NCI-H128 (cell line): ENCODE data around the gene FAM184A.
"Not testable (repeated sequence)": the region's sequence is repeated elsewhere in the genome, so short reads cannot be mapped to it uniquely, and the experiment has no call there.

Experiments used
- DNase-seq: peaks from one replicate; lab custom pipeline; 2025; ENCODE audit not compliant: unreplicated experiment; lab: John Stamatoyannopoulos, UW

The FAM184A gene

GRCh38 chr6:119078376-119079282 is at the start of gene FAM184A:
TSS of gene FAM184A (minus strand) at chr6:119078664. CDS start at chr6:119078299, 365 bp downstream.
- DNase-seq: peak; percentile 39

GRCh38 chr6:119127627-119128026 is 49.2 kb upstream of the FAM184A start:
- no peak for DNase-seq

DNA sequence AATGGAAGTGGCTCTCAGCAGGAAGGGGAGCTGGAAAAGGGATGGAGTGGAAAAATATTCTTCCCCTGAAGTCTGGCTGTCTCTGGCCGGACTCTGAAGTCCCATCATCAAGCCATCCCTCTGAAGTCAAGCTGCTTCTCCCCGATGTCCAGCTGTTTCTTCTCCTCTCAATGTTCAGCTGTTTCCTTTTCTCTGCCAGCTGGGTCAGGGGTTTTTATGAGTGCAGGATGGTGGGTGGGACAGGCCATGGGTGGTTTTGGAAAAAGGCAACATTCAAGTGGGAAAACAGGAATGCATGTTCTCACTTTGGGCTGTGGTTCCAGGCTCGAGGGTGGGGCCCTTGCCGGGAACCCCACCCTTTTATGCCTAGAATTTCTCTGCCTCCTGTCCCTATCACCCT is 48.4 kb upstream of the FAM184A start:
- DNase-seq: no peak

GRCh38 chr6:119126140-119126539 is 47.7 kb upstream of the FAM184A start:
- no peak for DNase-seq

- no peak for DNase-seq
Observed at GRCh38 chr6:119125576-119125975, 47.1 kb upstream of the FAM184A start.

DNA sequence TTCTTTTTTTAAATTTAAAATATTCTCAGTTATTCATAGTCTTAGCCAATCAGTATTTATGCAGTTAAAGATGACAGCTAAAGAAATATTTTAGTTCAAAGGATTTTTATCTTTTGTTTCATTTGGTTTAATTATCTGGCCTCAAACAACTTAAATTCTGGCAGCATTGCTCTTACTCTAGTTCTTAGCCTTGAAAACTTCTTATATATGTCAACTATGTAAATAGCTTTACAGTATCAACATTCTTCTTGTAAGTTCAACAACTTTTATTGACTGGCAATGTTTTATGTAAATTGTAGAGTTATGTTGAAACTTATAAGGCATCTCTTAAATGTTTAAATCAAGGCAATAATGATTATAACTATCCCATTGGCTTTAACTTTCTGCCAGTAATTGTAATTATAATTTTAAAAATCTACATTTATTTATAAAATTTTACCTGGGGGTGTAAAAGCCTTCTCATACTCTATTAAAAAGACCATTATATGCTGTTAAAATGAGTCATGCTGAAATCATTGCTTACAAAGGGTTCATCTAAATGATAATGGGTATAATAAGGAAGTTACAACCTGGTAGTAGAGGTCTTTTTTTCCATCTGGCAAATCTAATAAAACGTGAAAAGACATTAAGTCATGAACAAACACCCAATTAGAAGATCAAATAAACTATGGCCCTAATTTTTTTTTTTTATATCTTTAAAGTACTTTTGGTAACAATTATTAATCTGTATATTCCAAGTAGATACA is 45.8 kb upstream of the FAM184A start:
- no peak for DNase-seq

DNA sequence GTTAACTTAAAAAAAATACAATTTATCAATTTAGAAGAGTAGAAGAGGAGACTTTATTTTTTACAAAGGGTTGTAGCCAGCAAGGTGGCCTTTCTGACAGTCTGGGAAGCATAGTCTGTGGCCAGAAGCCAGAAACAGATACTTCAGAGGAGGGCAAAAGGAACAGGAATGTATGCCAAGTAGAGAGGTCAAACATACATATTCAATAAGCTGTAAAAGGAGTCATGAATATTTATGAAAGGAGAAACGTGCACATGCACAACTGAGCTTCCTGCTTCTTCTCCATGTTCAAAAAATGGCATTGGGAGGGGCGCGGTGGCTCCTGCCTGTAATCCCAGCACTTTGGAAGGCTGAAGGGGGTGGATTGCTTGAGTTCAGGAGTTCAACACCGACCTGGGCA is 43.9 kb upstream of the FAM184A start:
- DNase-seq: no peak

- DNase-seq: no peak
Observed at GRCh38 chr6:119121367-119121766, 42.9 kb upstream of the FAM184A start.

GRCh38 chr6:119119989-119120388 is 41.5 kb upstream of the FAM184A start:
- no peak for DNase-seq

DNA sequence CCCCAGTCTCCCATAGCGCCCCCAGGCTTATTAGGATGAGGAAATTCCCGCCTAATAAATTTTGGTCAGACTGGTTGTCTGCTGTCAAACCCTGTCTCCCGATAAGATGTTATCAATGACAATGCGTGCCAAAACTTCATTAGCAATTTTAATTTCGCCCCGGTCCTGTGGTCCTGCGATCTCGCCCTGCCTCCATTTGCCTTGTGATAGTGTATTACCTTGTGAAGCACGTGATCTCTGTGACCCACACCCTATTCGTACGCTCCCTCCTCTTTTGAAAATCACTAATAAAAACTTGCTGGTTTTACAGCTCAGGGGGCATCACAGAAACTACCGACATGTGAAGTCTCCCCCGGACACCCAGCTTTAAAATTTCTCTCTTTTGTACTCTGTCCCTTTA is 40.6 kb upstream of the FAM184A start:
- not testable (repeated sequence) for DNase-seq

- no peak for DNase-seq
Observed at GRCh38 chr6:119116712-119117281, 38.3 kb upstream of the FAM184A start.

- no peak for DNase-seq
Observed at GRCh38 chr6:119113961-119114360, 35.5 kb upstream of the FAM184A start.

GRCh38 chr6:119112812-119113530 is 34.5 kb upstream of the FAM184A start:
- DNase-seq: no peak

DNA sequence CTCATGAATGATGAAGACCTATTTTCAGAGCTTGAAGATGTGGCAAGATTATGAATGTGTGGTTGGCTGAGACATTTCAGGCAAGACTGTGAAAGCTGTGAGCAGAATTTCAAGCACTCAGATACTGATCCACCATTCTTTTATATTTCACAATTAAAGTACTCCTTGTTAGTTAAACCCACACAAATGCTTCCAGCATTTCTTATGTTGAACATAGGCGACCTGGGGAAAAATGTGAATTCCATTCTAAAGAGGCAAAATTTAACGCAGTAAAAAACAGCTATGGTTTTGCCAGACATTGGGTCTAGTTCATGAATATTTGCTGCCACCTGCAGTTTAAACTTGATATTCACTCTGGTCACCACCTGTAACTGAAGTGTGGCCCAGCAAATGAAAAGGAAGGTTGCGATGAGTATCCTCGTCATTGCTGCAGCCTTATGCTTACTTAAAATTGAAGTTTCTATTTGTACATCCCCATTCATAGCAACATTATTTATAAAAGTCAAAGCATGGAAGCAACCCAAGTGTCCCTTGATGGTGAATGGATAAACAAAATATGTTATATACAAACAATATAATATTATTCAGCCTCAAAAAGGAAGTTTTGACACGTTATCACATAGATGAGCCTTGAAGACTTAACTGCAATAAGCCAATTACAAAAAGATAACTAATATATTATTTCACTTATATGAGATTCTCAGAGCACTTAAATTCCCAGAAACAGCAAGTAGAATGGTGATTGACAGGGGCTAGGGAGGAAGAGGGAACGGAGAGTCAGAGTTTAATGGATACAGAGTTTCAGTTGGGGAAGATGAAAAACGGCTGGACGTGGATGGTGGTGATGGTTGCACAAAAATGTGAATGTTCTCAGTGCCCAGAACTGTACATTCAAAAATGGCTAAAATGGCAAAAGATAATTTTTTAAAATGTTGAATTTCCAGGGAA is 32.4 kb upstream of the FAM184A start:
- peak; percentile 25 for DNase-seq

- no peak for DNase-seq
Observed at GRCh38 chr6:119109654-119110325, 31.3 kb upstream of the FAM184A start.

DNA sequence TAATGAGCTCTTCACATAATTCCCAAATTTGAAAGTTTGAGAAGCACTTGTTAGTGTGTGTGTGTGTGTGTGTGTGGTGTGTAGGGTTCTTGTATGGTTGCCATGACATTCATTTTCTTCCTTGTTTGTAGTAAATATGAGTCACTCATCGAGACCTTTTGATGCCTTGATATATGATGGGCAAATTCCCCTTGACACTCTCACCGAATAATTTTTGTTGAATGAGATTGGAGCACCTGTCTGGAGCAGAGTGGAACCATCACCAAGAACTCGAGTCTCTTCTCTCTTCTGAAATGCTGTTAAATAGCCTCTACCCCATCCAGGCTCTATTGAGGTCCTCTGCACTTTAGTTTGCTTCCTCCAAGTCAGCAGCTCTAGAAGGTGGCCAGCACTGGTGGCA is 29.6 kb upstream of the FAM184A start:
- no peak for DNase-seq

- DNase-seq: no peak
Observed at GRCh38 chr6:119105282-119105681, 26.8 kb upstream of the FAM184A start.

DNA sequence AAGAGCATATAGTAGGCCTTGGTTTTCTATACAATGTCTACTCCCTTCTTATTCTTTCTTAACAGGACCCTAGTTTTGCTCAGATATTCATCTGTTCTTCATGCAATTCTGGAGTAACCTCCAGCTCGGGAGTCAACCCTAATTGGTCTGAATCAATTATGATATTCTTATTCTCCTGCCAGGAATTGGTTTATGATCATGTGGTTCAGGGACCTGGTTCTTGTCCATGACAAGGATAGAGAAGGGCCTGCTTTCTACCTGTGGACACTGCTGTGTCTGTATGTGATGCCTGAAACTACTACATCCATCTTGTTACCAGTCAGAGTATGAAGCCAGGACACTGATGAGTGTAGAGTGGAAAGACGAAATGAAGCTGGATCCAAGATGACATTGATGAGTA is 24.4 kb upstream of the FAM184A start:
- DNase-seq: no peak

- no peak for DNase-seq
Observed at GRCh38 chr6:119100115-119100514, 21.7 kb upstream of the FAM184A start.
